GM23248 (cell line): ENCODE results near the gene PKIB. TPM values are rescaled to one million over a fixed set of nuclear protein-coding genes. Genes with fewer than 3 reads are reported as not detected.

Experiments used
- DNase-seq: peaks from one replicate; pipeline ENCODE4 v3.0.0-alpha.2; 2015
- H2AFZ ChIP-seq: fragments of 200-600 bp; sonication (generic); 2 replicates; pipeline ENCODE4 v1.6.1; 2016; ENCODE audit warnings: antibody characterized with exemption
- H3F3A ChIP-seq: fragments of 200-600 bp; sonication (generic); 2 replicates; pipeline ENCODE4 v1.6.1; 2016; ENCODE audit warnings: mild to moderate bottlenecking, antibody characterized with exemption, mixed run types; ENCODE audit not compliant: insufficient read depth
- H3K27ac ChIP-seq: fragments of 200-600 bp; sonication (generic); 2 replicates; pipeline ENCODE4 v1.5.1; 2016; ENCODE audit warnings: mild to moderate bottlenecking
- H3K27me3 ChIP-seq: fragments of 200-600 bp; sonication (generic); replicated peaks from 2 replicates; pipeline ENCODE4 v1.6.1; 2016; ENCODE audit warnings: mild to moderate bottlenecking; ENCODE audit not compliant: insufficient read depth
- H3K36me3 ChIP-seq: fragments of 200-600 bp; sonication (generic); 2 replicates; pipeline ENCODE4 v1.6.1; 2016; ENCODE audit warnings: low read depth, mild to moderate bottlenecking
- H3K4me1 ChIP-seq: fragments of 200-600 bp; sonication (generic); 2 replicates; pipeline ENCODE4 v1.6.1; 2016; ENCODE audit warnings: mild to moderate bottlenecking; ENCODE audit not compliant: insufficient read depth
- H3K4me2 ChIP-seq: fragments of 200-600 bp; sonication (generic); one replicate; pipeline ENCODE4 v1.6.1; 2016; ENCODE audit warnings: mild to moderate bottlenecking; ENCODE audit not compliant: unreplicated experiment
- H3K4me3 ChIP-seq: fragments of 200-600 bp; sonication (generic); 2 replicates; pipeline ENCODE4 v1.5.1; 2016; ENCODE audit warnings: mild to moderate bottlenecking
- H3K79me2 ChIP-seq: fragments of 200-600 bp; sonication (generic); 2 replicates; pipeline ENCODE4 v1.6.1; 2016; ENCODE audit warnings: mild to moderate bottlenecking; ENCODE audit not compliant: insufficient read depth
- H3K9ac ChIP-seq: fragments of 200-600 bp; sonication (generic); 2 replicates; pipeline ENCODE4 v1.6.1; 2016; ENCODE audit warnings: mild to moderate bottlenecking
- H3K9me2 ChIP-seq: fragments of 200-600 bp; sonication (generic); 2 replicates; pipeline ENCODE4 v1.6.1; 2016; ENCODE audit warnings: mixed run types, mild to moderate bottlenecking, moderate library complexity; ENCODE audit not compliant: insufficient read depth
- H3K9me3 ChIP-seq: fragments of 200-600 bp; sonication (generic); one replicate; pipeline ENCODE4 v1.6.1; 2017; ENCODE audit warnings: low read depth
- H4K20me1 ChIP-seq: fragments of 200-600 bp; sonication (generic); 2 replicates; pipeline ENCODE4 v1.6.0; 2016; ENCODE audit not compliant: insufficient read depth
- EZH2 ChIP-seq: fragments of 200-600 bp; sonication (generic); IDR thresholded peaks from 2 replicates; pipeline ENCODE4 v1.6.1; 2018; ENCODE audit warnings: antibody characterized with exemption, mild to moderate bottlenecking; ENCODE audit not compliant: insufficient read depth, poor library complexity, severe bottlenecking
- EZH2phosphoT487 ChIP-seq: fragments of 200-600 bp; sonication (generic); IDR thresholded peaks from 2 replicates; pipeline ENCODE4 v1.6.1; 2018; ENCODE audit warnings: antibody characterized with exemption, moderate library complexity, mild to moderate bottlenecking, low read depth; ENCODE audit not compliant: insufficient read depth
- WGBS, 2 experiments: methylation state at CpG; one replicate each; pipeline ENCODE4 v1.1.6; 2015 to 2017; ENCODE audit warnings: low lambda C conversion rate in 2 of 2, low coverage in 1 of 2; ENCODE audit errors: missing lambda C conversion rate in 2 of 2; 5-methylcytosine and 5-hydroxymethylcytosine counted together
- in situ Hi-C: fragments of 300-500 bp; cut with MboI; formaldehyde crosslinking; loops from 2 replicates; pipeline ENCODE4 v1.15.0; 2020
- polyA plus RNA-seq: library from polyadenylated mRNA; unstranded; fragments of >200 nt; fragmentation: Nextera tagmentation; extraction: Ambion mirVana; gene quantifications from 2 replicates; pipeline ENCODE4 v1.2.1, GENCODE V29; 2016
- total RNA-seq: library from RNA; depleted of rRNA; stranded (reverse); fragments of >200 nt; shearing (Covaris generic); gene quantifications from 2 replicates; pipeline ENCODE4 v1.2.3, GENCODE V29; 2014

The PKIB gene
- total and polyA plus RNA-seq, 2 experiments from 2014 or later = 0.40 TPM; not detected in 1

DNA sequence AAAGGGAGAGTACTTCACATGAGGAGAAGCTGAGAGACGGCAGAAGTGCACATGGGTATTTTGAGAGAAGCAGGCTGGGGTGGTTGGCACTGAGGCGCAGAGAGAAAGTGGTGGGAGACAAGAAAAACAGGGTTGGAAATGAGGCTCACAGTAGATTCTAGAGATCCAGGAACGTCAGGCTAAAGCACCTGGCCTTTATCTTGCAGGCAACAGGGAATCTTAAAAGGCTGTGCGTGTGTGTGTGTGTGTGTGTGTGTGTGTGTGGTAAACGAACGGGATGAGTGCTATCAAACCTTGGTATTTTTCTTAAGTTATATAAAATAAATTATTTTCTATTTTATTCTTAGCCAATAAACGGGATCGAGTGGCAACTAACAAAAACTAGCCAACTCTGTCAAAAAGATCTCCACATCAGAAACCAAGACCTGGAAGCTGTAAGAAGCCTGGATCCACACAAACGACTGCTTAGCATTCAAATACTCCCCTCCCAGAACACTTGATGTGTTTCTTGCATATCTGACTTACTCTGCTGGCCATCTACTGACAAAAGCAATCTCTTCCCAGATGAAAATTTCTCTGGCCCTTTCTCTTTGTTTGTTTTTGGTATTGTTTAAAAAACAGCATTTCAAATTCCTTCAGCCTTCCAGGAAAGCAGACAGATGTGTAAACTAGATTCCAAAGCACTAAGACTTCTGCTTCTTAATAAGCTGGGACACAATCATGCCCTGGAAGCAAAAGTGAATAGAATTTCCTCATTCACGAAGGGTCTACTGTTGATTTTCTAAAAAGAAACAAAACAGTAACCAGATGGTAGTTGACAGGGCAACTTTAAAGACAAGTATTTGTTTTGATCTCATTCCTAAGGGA is 124.6 kb downstream of the PKIB start:
- Histone ChIP-seq H3K4me1 (no peaks in the 10 kb centered on the region), H3K27me3 (peaks cover 24% of the 10 kb centered on the region; the same call in 1 of the 2 replicates), H3K36me3 (no peaks in the 10 kb centered on the region), H3K4me2 (no peak overlapping the region), H2AFZ (no peak overlapping the region), H3K9me3 (no peaks in the 10 kb centered on the region), H3K9ac (no peak overlapping the region), H3K79me2 (no peaks in the 10 kb centered on the region), H3F3A (no peaks in the 10 kb centered on the region), H4K20me1 (no peaks in the 10 kb centered on the region), H3K4me3 (no peak overlapping the region), H3K9me2 (no peaks in the 10 kb centered on the region), H3K27ac (no peak overlapping the region)
- in situ Hi-C loops = no loop called here
- 18 to 24% methylated on average over 8 to 10 of the region's 10 CpGs for WGBS, 2 experiments
- DNase-seq = no peak
- TF ChIP-seq EZH2 (no peak), EZH2phosphoT487 (no peak)

- Histone ChIP-seq H3K27me3 (peaks cover 24% of the 10 kb centered on the region; the same call in 1 of the 2 replicates), H3K79me2 (no peaks in the 10 kb centered on the region), H3K27ac (no peak overlapping the region), H3K9me3 (no peaks in the 10 kb centered on the region), H3K4me3 (no peak overlapping the region), H2AFZ (no peak overlapping the region), H3K9ac (no peak overlapping the region), H3K4me2 (no peak overlapping the region), H4K20me1 (no peaks in the 10 kb centered on the region), H3K4me1 (no peaks in the 10 kb centered on the region), H3K9me2 (no peaks in the 10 kb centered on the region), H3F3A (no peaks in the 10 kb centered on the region), H3K36me3 (no peaks in the 10 kb centered on the region)
- in situ Hi-C loops = no loop called here
- 15 to 20% methylated on average over 4 of the region's 4 CpGs for whole genome bisulfite sequencing, 2 experiments
- no peak for DNase-seq
- TF ChIP-seq EZH2 (no peak), EZH2phosphoT487 (no peak)
Measured at GRCh38 chr6:122735582-122735981, 125.4 kb downstream of the PKIB start.

DNA sequence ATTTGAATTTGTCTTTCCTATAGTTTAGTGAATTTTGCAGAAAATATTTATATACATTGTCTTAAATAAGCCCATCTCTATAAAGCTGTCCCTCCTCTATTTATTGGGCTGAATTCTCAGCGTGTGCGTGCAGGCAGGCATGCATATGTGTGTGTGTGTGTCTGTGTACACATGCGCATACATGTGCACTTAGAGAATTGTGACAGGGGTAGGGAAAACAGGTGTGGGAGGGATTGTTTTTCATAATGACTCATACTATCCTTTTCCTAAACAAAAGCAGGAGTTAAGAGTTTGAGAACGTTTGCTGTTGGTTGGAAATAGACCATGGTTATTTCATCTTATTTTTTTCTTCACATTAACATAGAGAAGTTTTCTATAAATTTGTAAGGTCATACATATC is 126.0 kb downstream of the PKIB start:
- H3K27me3 ChIP-seq = peaks cover 24% of the 10 kb centered on the region; the same call in 1 of the 2 replicates
- H3K79me2 ChIP-seq = no peaks in the 10 kb centered on the region
- H3K4me1 ChIP-seq = no peaks in the 10 kb centered on the region
- no peak overlapping the region for H3K9ac ChIP-seq
- no peak overlapping the region for H2AFZ ChIP-seq
- no peak overlapping the region for H3K27ac ChIP-seq
- WGBS, 2 experiments = 63 to 65% methylated on average over 4 of the region's 4 CpGs
- H4K20me1 ChIP-seq = no peaks in the 10 kb centered on the region
- in situ Hi-C loops = no loop called here
- H3K4me3 ChIP-seq = no peak overlapping the region
- no peaks in the 10 kb centered on the region for H3K9me2 ChIP-seq
- no peaks in the 10 kb centered on the region for H3K36me3 ChIP-seq
- no peak overlapping the region for H3K4me2 ChIP-seq
- H3F3A ChIP-seq = no peaks in the 10 kb centered on the region
- no peaks in the 10 kb centered on the region for H3K9me3 ChIP-seq
- TF ChIP-seq EZH2phosphoT487 (no peak), EZH2 (no peak)
- no peak for DNase-seq

GRCh38 chr6:122736616-122737015 is 126.4 kb downstream of the PKIB start:
- peaks cover 24% of the 10 kb centered on the region; the same call in 1 of the 2 replicates for H3K27me3 ChIP-seq
- H3F3A ChIP-seq = no peaks in the 10 kb centered on the region
- H3K4me2 ChIP-seq = no peak overlapping the region
- WGBS, 2 experiments = 8 to 15% methylated on average over 3 of the region's 3 CpGs
- DNase-seq = no peak
- no peak overlapping the region for H2AFZ ChIP-seq
- no peak overlapping the region for H3K27ac ChIP-seq
- no peaks in the 10 kb centered on the region for H3K79me2 ChIP-seq
- no peak overlapping the region for H3K4me3 ChIP-seq
- no peaks in the 10 kb centered on the region for H3K9me3 ChIP-seq
- TF ChIP-seq EZH2 (no peak), EZH2phosphoT487 (no peak)
- H3K9ac ChIP-seq = no peak overlapping the region
- H3K9me2 ChIP-seq = no peaks in the 10 kb centered on the region
- in situ Hi-C loops = no loop called here
- H3K36me3 ChIP-seq = no peaks in the 10 kb centered on the region
- no peaks in the 10 kb centered on the region for H3K4me1 ChIP-seq
- no peaks in the 10 kb centered on the region for H4K20me1 ChIP-seq
